A673 (cell line): ENCODE measurements around the gene GRHL1. TPM values are rescaled to one million over a fixed set of nuclear protein-coding genes. Genes with fewer than 3 reads are reported as not detected.

ENCODE experiments used
- BruUV-seq: library from RNA; stranded (reverse); fragments of 400-500 nt; replicated peaks from 2 replicates; lab custom pipeline; 2021; lab: Mats Ljungman, UMichigan
- CTCF ChIA-PET: fragments of 300-600 bp; sonication (Branson Sonifier 250); formaldehyde crosslinking; loops from one replicate; lab custom pipeline; 2022; ENCODE audit warnings: antibody characterized with exemption; lab: Charles Lee
- POLR2A ChIA-PET: fragments of 300-600 bp; sonication (Branson Sonifier 250); formaldehyde crosslinking; loops from one replicate; lab custom pipeline; 2022; ENCODE audit warnings: antibody characterized with exemption; ENCODE audit not compliant: low non-redundant PET; lab: Charles Lee
- DNase-seq: peaks from one replicate; pipeline ENCODE4 v3.0.0-alpha.2; 2015; ENCODE audit warnings: low spot score
- H3K27ac ChIP-seq: fragments of 200-600 bp; sonication (generic); 2 replicates; pipeline ENCODE4 v1.5.1; 2016; ENCODE audit warnings: mixed run types, low read depth, mild to moderate bottlenecking, mixed read lengths, antibody characterized with exemption, low read length; ENCODE audit not compliant: poor library complexity, severe bottlenecking
- H3K27me3 ChIP-seq: fragments of 200-600 bp; sonication (generic); replicated peaks from 2 replicates; pipeline ENCODE4 v1.6.1; 2017; ENCODE audit warnings: mixed run types, low read depth, mild to moderate bottlenecking, mixed read lengths, antibody characterized with exemption, low read length; ENCODE audit not compliant: insufficient read depth, poor library complexity
- H3K36me3 ChIP-seq: fragments of 200-600 bp; sonication (generic); 2 replicates; pipeline ENCODE4 v1.6.1; 2016; ENCODE audit warnings: mixed run types, mild to moderate bottlenecking, mixed read lengths, antibody characterized with exemption, low read length; ENCODE audit not compliant: insufficient read depth, poor library complexity, severe bottlenecking
- H3K4me1 ChIP-seq: fragments of 200-600 bp; sonication (generic); 2 replicates; pipeline ENCODE4 v1.6.1; 2017; ENCODE audit warnings: mixed run types, mild to moderate bottlenecking, mixed read lengths, antibody characterized with exemption, low read length; ENCODE audit not compliant: insufficient read depth, poor library complexity, severe bottlenecking
- H3K4me3 ChIP-seq: fragments of 200-600 bp; sonication (generic); 2 replicates; pipeline ENCODE4 v1.5.1; 2016; ENCODE audit warnings: low read depth, mixed run types, mild to moderate bottlenecking, mixed read lengths, low read length; ENCODE audit not compliant: poor library complexity, severe bottlenecking
- H3K9me3 ChIP-seq: fragments of 200-600 bp; sonication (generic); 2 replicates; pipeline ENCODE4 v1.6.1; 2016; ENCODE audit warnings: mixed run types, low read depth, mild to moderate bottlenecking, mixed read lengths, antibody characterized with exemption, low read length; ENCODE audit not compliant: poor library complexity, severe bottlenecking
- EZH2 ChIP-seq: fragments of 200-600 bp; sonication (generic); IDR thresholded peaks from 2 replicates; pipeline ENCODE4 v1.6.1; 2017; ENCODE audit warnings: borderline replicate concordance, low read depth, mild to moderate bottlenecking, mixed read lengths, antibody characterized with exemption, low read length; ENCODE audit not compliant: poor library complexity, severe bottlenecking
- intact Hi-C: fragments of 100-400 bp; cut with micrococcal nuclease; formaldehyde crosslinking; loops from one replicate; pipeline ENCODE4 v1.10.0; 2022; ENCODE audit not compliant: unreplicated experiment
- total RNA-seq: library from RNA; stranded (reverse); gene quantifications from 2 replicates; pipeline ENCODE4 v1.2.3, GENCODE V29; 2021
- TF ChIP-seq, protein P1 (sequence below): fragments of 300-800, 200-600 bp; sonication (generic); conservative IDR thresholded peaks from 2 replicates; pipeline ENCODE4 v1.5.1; 2017; ENCODE audit warnings: low read depth, mild to moderate bottlenecking, antibody characterized with exemption, low read length, moderate library complexity, mixed read lengths

GRHL1 gene
- total RNA-seq, 1 experiment from 2014 or later = 0.13 TPM

GRCh38 chr2:10002109-10002508, 50.6 kb downstream of the GRHL1 start:
- TF ChIP-seq, protein P1, sequence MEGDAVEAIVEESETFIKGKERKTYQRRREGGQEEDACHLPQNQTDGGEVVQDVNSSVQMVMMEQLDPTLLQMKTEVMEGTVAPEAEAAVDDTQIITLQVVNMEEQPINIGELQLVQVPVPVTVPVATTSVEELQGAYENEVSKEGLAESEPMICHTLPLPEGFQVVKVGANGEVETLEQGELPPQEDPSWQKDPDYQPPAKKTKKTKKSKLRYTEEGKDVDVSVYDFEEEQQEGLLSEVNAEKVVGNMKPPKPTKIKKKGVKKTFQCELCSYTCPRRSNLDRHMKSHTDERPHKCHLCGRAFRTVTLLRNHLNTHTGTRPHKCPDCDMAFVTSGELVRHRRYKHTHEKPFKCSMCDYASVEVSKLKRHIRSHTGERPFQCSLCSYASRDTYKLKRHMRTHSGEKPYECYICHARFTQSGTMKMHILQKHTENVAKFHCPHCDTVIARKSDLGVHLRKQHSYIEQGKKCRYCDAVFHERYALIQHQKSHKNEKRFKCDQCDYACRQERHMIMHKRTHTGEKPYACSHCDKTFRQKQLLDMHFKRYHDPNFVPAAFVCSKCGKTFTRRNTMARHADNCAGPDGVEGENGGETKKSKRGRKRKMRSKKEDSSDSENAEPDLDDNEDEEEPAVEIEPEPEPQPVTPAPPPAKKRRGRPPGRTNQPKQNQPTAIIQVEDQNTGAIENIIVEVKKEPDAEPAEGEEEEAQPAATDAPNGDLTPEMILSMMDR = no peak
- TF ChIP-seq EZH2 = no peak
- CTCF ChIA-PET = no interaction called here
- POLR2A ChIA-PET = no interaction called here
- Histone ChIP-seq H3K4me1 (peaks cover 12% of the 10 kb centered on the region), H3K27me3 (no peaks in the 10 kb centered on the region), H3K4me3 (no peak overlapping the region), H3K9me3 (no peaks in the 10 kb centered on the region), H3K27ac (no peak overlapping the region), H3K36me3 (no peaks in the 10 kb centered on the region)
- no TSS peak for BruUV-seq
- intact Hi-C loops = no loop called here
- DNase-seq = no peak

DNA sequence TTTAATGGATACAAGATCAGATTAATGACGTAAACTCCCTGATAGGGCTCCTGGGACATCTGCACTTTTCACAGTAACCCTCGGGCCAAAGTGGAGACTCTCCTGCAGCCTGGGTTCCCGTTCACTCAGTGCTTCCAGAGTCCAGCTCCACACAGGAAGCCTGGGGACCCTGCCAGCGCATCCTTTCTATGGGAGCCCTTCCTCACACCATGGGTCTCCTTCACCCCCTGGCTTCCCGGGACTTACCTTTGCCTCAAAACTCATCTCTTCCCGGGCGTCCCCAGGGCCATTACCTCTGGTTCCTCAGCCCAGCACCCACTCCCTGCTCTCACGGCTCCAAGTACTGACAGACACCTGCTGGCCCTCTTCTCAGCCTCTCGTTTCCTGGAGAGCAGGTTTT, 51.2 kb downstream of the GRHL1 start:
- no peak for TF ChIP-seq EZH2
- TF ChIP-seq, protein P1 = no peak
- intact Hi-C loops = no loop called here
- no peak overlapping the region for H3K4me3 ChIP-seq
- no peaks in the 10 kb centered on the region for H3K27me3 ChIP-seq
- H3K36me3 ChIP-seq = no peaks in the 10 kb centered on the region
- ChIA-PET CTCF (no interaction called here), POLR2A (no interaction called here)
- no peak overlapping the region for H3K27ac ChIP-seq
- BruUV-seq = no TSS peak
- peaks cover 12% of the 10 kb centered on the region for H3K4me1 ChIP-seq
- H3K9me3 ChIP-seq = no peaks in the 10 kb centered on the region
- DNase-seq = no peak

DNA sequence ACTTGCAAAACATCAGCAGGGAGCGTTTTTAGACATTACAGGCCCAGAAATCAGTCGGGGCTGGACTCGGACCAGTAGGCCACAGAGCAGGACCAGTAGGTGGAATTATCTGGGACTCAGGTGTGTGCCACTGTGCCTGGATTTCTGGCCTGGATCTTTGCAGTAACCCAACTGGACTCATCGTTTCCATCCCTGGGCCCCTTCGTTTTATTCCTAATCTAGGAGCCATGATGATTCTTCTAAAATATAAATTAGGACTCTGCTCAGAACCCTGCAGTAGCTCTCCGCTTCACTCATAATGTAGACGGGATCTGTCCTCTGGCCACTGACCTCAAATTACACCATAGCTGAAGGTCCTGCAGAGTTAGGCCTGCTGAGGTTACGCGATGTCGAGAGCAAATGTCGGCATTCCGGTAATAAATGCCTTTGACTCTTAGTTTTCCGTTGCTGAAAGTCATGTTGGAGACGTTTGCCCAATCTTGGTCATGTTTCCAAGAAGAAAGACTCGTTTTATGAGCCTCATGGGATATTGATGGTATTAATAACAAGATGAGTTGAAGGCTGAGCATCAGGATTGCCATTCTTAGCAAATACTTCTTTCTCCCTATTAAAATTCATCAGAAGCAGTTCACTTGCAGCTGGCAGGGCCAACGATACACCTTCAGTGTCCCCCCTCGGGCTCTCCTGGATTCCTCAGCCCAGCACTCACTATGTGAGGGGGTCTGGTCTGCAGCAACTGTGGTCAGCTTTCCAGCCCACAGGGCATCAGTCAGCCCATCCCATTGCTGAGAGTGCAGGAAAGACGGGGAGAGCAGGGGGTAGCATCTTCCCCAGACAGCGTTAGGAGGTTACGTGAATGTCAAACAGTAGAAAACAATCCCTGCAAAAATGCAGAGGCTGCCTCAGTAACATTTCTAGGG, 52.0 kb downstream of the GRHL1 start:
- Histone ChIP-seq H3K4me1 (peaks cover 16% of the 10 kb centered on the region), H3K27me3 (no peaks in the 10 kb centered on the region), H3K9me3 (no peaks in the 10 kb centered on the region), H3K4me3 (no peak overlapping the region), H3K27ac (no peak overlapping the region), H3K36me3 (no peaks in the 10 kb centered on the region)
- no peak for DNase-seq
- no peak for TF ChIP-seq EZH2
- TF ChIP-seq, protein P1 = no peak
- ChIA-PET CTCF (no interaction called here), POLR2A (no interaction called here)
- no TSS peak for BruUV-seq
- intact Hi-C loops = no loop called here
